AG04449 (cell line): ENCODE data around the gene TNS1.
A peak's percentile ranks its signal among the peaks of the same experiment; 100 is the strongest.

ENCODE experiments used
- CTCF ChIA-PET: fragments of 350-600 bp; formaldehyde crosslinking; extraction: SDS; loops from one replicate; lab custom pipeline; 2021; ENCODE audit warnings: antibody characterized with exemption; lab: Yijun Ruan, JAX
- POLR2A ChIA-PET: fragments of 400-600, 350-600 bp; formaldehyde crosslinking; extraction: SDS; loops from one replicate; lab custom pipeline; 2020; ENCODE audit warnings: antibody characterized with exemption, inconsistent platforms; lab: Yijun Ruan, JAX
- DNase-seq: peaks from one replicate; pipeline ENCODE4 v3.0.0-alpha.2; 2010; ENCODE audit warnings: low read depth, low spot score
- H3K4me3 ChIP-seq: 2 replicates; pipeline ENCODE4 v1.5.1; 2011; ENCODE audit warnings: low read depth, mild to moderate bottlenecking, control low read depth, low read length
- CTCF ChIP-seq: IDR thresholded peaks from one replicate; pipeline ENCODE4 v1.5.1; 2011; ENCODE audit warnings: mild to moderate bottlenecking, moderate library complexity, low read length, control low read depth, inconsistent platforms; ENCODE audit not compliant: insufficient read depth; ENCODE audit errors: missing control alignments

The TNS1 gene

GRCh38 chr2:217919781-217920351, 82.9 kb downstream of the TNS1 start:
- TF ChIP-seq CTCF: no peak
- ChIA-PET CTCF (interaction anchor here (1.2 to 5.5 kb wide), 7 partner anchors 10 to 135 kb away, joined by 3 to 36 read pairs (median 8); no protein-coding TSS in a partner anchor), POLR2A (interaction anchor here (0.7 to 3.6 kb wide), 8 partner anchors 10 to 50 kb away, joined by 3 to 43 read pairs (median 4); no protein-coding TSS in a partner anchor)
- no peak for DNase-seq
- H3K4me3 ChIP-seq: peak overlapping the region; percentile 21

GRCh38 chr2:217919204-217919603, 83.6 kb downstream of the TNS1 start:
- POLR2A ChIA-PET: no interaction called here
- DNase-seq: no peak
- H3K4me3 ChIP-seq: no peak overlapping the region
- no peak for TF ChIP-seq CTCF
- CTCF ChIA-PET: interaction anchor here (0.7 to 3.5 kb wide), 4 partner anchors 15 to 24 kb away, joined by 3 to 17 read pairs (median 4); no protein-coding TSS in a partner anchor

GRCh38 chr2:217918308-217919024, 84.3 kb downstream of the TNS1 start:
- no peak for DNase-seq
- peak; percentile 34 for TF ChIP-seq CTCF
- POLR2A ChIA-PET: interaction anchor here (1.0 kb wide), 1 partner anchor 10 kb away, joined by 4 read pairs; no protein-coding TSS in a partner anchor
- CTCF ChIA-PET: interaction anchor here (0.7 to 3.9 kb wide), 8 partner anchors 14 to 94 kb away, joined by 3 to 20 read pairs (median 3); no protein-coding TSS in a partner anchor
- H3K4me3 ChIP-seq: no peak overlapping the region

- ChIA-PET POLR2A (no interaction called here), CTCF (interaction anchor here (0.6 to 3.9 kb wide), 7 partner anchors 12 to 134 kb away, joined by 3 to 20 read pairs (median 3); no protein-coding TSS in a partner anchor)
- no peak overlapping the region for H3K4me3 ChIP-seq
- DNase-seq: no peak
- TF ChIP-seq CTCF: no peak
Measured at GRCh38 chr2:217916504-217917254, 86.1 kb downstream of the TNS1 start.

- CTCF ChIA-PET: interaction anchor here (0.8 to 3.9 kb wide), 4 partner anchors 11 to 26 kb away, joined by 3 to 20 read pairs (median 9); no protein-coding TSS in a partner anchor
- no peak overlapping the region for H3K4me3 ChIP-seq
Measured at GRCh38 chr2:217915706-217916105, 87.1 kb downstream of the TNS1 start.

More at GRCh38 chr2:217915706-217916105, 87.1 kb downstream of the TNS1 start:
- TF ChIP-seq CTCF: no peak
- DNase-seq: no peak
- POLR2A ChIA-PET: no interaction called here
